Activated effector memory CD4-positive, alpha-beta T cell treated with anti-CD3 and anti-CD28 coated beads, Interleukin-2, amount 50 U/mL, for 16 hours (primary cell): Measurements from ENCODE around the gene TNRC18.
"Not testable (repeated sequence)": the region's sequence is repeated elsewhere in the genome, so short reads cannot be mapped to it uniquely, and the experiment has no call there.

ENCODE experiments used
- DNase-seq: peaks from one replicate; pipeline ENCODE4 v3.0.0-alpha.2; 2020

Gene TNRC18

GRCh38 chr7:5423306-5423975 is at the start of gene TNRC18:
TSS of gene TNRC18 (minus strand) at chr7:5423834. CDS start at chr7:5421246, 2,588 bp downstream.
- DNase-seq = no peak

GRCh38 chr7:5472432-5473315 is 49.0 kb upstream of the TNRC18 start:
- DNase-seq = no peak

- DNase-seq = not testable (repeated sequence)
Measured at GRCh38 chr7:5471623-5472022, 48.0 kb upstream of the TNRC18 start.

GRCh38 chr7:5470816-5471215 is 47.2 kb upstream of the TNRC18 start:
- no peak for DNase-seq

DNA sequence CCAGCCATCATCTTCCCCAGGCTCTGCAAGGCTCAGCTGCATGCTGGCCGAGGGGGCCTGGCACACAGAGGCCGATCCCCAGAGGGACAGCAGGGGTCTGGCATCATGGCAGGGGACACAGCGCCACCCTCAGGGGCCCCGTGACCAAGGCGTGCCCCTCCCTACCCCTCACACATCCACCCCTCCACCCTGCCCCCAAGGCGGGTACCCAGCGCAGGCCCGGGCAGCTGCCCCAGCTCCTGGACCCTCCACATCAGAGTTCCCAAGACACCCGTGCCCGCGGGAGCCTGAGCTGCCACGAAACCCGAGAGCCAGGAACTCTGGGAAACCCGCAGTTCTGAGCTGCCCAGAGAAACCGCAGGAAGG is 46.5 kb upstream of the TNRC18 start:
- no peak for DNase-seq

- no peak for DNase-seq
Measured at GRCh38 chr7:5469375-5470166, 45.9 kb upstream of the TNRC18 start.

DNA sequence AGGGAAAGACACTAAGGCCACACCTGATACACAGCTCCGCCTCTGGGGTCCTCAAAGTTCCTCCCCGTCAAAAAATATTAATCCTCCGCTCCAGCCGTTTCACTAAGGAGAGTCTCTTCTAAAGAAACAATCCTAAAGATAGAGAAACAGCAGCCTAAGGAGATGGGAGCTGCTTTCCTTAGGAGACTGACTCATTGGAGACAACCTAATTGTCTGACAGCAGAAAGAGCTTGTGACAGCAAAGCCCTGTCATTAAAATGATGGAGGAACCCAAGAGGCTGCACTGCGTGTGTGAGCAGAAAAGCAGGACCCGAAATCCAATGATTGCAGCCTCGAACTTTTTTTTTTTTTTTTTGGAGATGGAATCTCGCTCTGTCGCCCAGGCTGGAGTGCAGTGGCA is 44.0 kb upstream of the TNRC18 start:
- DNase-seq = no peak

- no peak for DNase-seq
Measured at GRCh38 chr7:5466551-5466950, 42.9 kb upstream of the TNRC18 start.

GRCh38 chr7:5463031-5463430 is 39.4 kb upstream of the TNRC18 start:
- DNase-seq = no peak

- no peak for DNase-seq
Measured at GRCh38 chr7:5462216-5462615, 38.6 kb upstream of the TNRC18 start.

DNA sequence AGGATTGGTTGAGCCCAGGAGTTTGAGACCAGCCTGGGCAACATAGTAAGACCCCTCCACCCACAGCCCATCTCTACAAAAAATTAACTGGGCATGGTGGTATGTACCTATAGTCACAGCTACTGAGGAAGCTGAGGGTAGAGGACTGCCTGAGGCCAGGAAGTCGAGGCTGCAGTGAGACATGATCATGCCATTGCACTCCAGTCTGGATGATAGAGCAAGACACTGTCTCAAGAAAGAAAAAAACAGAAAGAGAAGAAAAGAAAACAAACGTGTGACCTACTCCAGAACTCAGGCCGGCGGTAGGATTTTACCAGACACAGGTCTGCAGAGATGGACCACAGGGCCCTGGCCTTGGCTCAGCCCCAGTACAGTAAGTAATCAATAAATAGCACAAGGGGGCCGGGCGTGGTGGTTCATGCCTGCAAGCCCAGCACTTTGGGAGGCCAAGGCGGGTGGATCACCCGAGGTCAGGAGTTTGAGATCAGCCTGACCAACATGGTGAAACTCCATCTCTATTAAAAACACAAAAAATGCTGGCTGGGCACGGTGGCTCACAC is 35.4 kb upstream of the TNRC18 start:
- no peak for DNase-seq

DNA sequence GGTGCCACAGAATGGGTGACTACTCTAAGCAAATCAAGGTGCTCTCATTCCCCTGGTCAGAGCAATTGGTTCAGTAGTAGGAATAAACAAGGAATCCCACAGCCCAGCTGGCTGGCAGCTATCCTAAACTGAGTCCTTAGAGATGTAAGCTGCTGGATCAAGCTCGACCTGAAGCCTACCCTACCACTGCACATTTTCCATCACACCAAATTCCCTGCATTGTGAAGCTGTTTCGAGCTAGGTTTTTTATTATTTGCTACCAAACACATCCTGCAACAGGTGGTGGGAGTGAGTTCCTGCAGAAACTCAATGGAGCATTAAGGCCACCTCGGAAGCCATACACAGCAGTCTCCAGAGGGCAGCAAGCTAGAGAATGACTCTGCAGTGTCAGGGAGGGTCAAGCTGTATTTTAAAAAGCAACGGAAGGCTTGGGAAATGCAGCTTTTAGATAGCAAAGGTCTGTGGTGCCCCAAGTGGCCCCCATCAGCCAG is 33.7 kb upstream of the TNRC18 start:
- no peak for DNase-seq

DNA sequence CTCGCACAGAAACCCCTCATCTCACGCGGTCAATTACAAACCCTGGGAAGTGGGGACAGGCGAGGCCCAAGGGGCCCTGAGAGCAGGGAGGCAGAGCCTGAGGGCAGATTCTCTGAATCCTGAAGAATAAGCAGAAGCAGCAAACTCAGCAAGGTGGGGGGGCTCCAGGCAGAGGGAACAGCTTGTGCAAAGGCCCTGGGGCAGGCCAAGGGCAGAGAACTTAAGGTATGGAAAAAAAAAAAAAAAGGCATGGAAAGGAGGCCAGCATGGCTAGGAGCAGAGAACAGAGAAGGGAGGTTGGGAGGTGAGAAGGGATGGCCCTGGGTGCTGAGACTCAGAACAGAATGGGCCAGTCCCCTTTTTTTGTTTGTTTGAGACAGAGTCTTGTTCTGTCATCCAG is 32.8 kb upstream of the TNRC18 start:
- DNase-seq = no peak

DNA sequence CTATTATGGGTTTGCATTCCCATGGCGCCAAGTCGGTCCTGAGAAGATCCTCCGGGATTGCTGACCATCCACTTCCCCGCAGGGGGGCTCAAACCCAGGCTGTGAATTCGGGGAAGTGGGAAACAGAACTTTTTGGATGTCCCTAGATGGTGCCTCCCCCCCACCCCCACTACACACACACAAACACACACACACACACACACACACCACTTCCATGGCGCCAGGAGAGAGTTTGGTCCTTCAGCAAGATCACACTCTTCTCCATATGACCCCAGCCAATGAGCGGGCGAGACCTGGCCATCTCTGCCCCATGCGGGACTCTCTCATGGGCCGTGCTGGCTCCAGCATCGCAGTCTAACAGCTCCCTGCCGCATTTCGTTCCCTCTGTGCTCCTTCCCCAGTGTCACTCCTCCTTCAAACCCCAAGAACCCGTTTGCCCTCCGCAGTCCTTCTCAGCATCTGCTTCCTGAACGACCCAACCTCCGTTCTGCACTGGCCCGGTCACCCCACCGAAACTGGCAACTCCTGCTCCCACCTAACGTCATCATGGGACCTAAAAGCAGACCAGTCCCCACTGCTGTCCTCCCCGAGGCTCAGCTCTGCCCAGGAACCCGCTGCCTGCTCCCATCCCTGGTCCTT is 32.1 kb upstream of the TNRC18 start:
- no peak for DNase-seq

DNA sequence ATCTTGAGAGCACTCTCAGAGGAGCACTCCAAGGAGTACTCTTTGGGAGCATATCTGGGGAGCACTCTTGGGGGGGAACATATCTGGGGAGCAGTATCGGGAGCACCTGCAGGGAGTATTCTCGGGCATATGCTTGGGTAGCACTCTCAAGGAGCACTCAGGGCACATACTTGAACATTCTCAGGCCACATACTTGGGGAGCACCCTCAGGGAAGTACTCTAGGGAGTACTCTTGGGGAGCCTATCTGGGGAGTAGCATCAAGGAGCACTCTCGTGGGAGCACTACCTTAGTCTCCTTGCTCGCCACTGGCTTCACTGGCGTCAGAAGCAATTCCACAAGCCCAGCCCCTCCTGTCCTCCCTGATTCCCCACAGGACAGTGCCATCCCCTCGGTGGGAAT is 31.5 kb upstream of the TNRC18 start:
- no peak for DNase-seq

GRCh38 chr7:5454485-5454884 is 30.9 kb upstream of the TNRC18 start:
- DNase-seq = no peak

- no peak for DNase-seq
Measured at GRCh38 chr7:5453566-5454075, 30.0 kb upstream of the TNRC18 start.

DNA sequence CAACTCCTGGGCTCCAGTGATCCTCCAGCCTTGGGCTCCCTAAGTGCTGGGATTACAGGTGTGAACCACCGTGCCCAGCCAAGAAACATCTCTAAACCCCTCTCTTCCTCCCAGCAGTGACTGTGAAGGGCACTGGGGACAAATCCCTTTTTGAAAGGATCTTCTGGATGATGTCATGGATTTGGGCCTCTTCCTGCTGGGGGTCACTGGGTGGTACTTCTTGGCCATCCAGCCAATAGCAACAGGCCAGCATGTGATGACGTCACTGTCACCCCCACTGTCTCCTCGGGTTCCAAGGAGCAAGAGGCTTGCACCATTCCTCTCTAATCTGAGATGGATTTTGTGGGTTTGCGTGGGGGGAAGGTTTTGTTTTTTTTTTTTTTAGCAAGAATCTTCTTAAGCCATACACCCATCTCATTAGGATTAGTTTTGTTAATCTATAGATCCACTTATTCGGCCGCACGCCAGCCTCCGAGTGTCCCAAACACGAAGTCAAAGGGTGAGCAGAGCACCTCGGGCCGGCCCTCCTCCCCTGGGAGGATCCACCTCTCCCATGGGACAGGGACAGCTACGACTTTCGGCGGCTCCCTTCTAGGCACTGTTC is 29.4 kb upstream of the TNRC18 start:
- no peak for DNase-seq

DNA sequence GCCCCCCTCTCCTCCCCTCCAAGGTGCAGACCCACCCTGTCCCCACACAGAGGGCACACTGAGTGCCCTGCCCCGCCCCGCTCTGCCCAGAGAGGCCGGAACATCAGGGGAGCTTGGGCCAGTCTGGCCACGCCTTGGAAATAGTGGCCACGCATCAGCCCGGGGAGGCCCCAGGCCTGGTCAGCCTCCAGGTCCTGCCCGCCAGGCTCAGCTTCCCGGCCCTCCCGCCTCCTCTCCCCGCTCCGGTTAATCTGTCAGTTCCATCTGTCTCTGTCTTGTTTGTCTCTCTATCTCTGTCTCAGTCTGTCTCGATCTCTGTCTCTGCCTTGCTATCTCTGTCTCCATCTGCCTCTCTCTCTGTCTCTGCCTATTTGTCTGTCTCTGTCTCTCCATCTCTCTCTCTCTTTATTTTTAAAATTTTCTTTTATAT is 28.9 kb upstream of the TNRC18 start:
- DNase-seq = no peak

DNA sequence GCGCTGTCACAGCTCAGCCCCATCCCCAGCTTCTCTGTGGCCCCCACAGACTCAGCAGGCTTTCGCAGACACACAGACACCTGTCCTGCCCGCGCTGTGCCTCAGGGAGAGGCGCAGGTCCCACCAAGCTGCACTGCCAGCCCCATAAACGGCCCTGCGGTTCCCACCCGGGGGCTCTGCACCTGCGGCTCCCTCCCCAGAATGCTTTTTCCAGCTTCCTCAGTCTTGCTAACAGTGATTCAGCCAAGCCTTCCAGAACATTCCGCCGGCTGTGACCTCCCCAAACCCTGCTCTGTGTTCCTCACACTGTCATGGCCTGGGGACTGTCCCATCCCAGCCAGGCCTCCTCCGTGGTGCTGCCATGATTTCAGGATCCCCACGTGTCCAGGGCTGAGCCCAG is 27.8 kb upstream of the TNRC18 start:
- DNase-seq = no peak

GRCh38 chr7:5450549-5451327 is 27.1 kb upstream of the TNRC18 start:
- DNase-seq = peak; percentile 73
